Sigmoid colon (tissue), 7 donors: Measurements from ENCODE around the gene APBA1. TPM values are rescaled to one million over a fixed set of nuclear protein-coding genes. Genes with fewer than 3 reads are reported as not detected.
"Not testable (repeated sequence)": the region's sequence is repeated elsewhere in the genome, so short reads cannot be mapped to it uniquely, and the experiment has no call there.

Experiments used
- DNase-seq: peaks from one replicate; pipeline ENCODE4 v3.0.0-alpha.2; 2019
- H3K27ac ChIP-seq, 4 donors: fragments of 200-600 bp; sonication (generic); one replicate each; pipeline ENCODE4 v1.5.1; 2016 to 2019; ENCODE audit warnings: mild to moderate bottlenecking in 1 of 4
- H3K27me3 ChIP-seq, 3 donors: fragments of 200-600 bp; sonication (generic); one replicate each; pipeline ENCODE4 v1.5.1; 2019; ENCODE audit warnings: mild to moderate bottlenecking in 1 of 3
- H3K36me3 ChIP-seq, 4 donors: fragments of 200-600 bp; sonication (generic); one replicate each; pipeline ENCODE4 v1.5.1; 2016 to 2019
- H3K4me1 ChIP-seq, 4 donors: fragments of 200-600 bp; sonication (generic); one replicate each; pipeline ENCODE4 v1.5.1; 2017 to 2019
- H3K4me3 ChIP-seq, 4 donors: fragments of 200-600 bp; sonication (generic); one replicate each; pipeline ENCODE4 v1.5.1; 2017 to 2019; ENCODE audit warnings: mild to moderate bottlenecking in 2 of 4, moderate library complexity in 1 of 4
- H3K9me3 ChIP-seq, 4 donors: fragments of 200-600 bp in 3 of 4; sonication (generic) in 3 of 4; one replicate each; pipeline versions ENCODE4 v1.5.1 to v1.6.1; 2013 to 2019
- EP300 ChIP-seq, 4 donors: sonication (generic); formaldehyde crosslinking; IDR thresholded peaks; one replicate each; pipeline ENCODE4 v1.6.1; 2017; ENCODE audit warnings: antibody characterized with exemption in 4 of 4
- POLR2A ChIP-seq, 2 donors: fragments of 450-650 bp; IDR thresholded peaks; one replicate each; pipeline ENCODE4 v1.6.1; 2016; ENCODE audit warnings: antibody characterized with exemption in 2 of 2, mild to moderate bottlenecking in 2 of 2, moderate library complexity in 2 of 2
- POLR2AphosphoS5 ChIP-seq, 4 donors: sonication (generic); formaldehyde crosslinking; IDR thresholded peaks; one replicate each; pipeline ENCODE4 v1.6.1; 2017; ENCODE audit warnings: antibody characterized with exemption in 4 of 4
- WGBS, 2 donors: extraction: QIAGEN DNeasy Blood & Tissue Kit; methylation state at CpG; one replicate each; pipeline ENCODE4 v1.1.7; 2013; 5-methylcytosine and 5-hydroxymethylcytosine counted together
- intact Hi-C: fragments of 100-400 bp; cut with DNase I; formaldehyde crosslinking; loops from one replicate; pipeline ENCODE4 v1.15.1; 2023
- polyA plus RNA-seq, 3 donors: library from polyadenylated mRNA; stranded (reverse); fragments of 200-250 nt; gene quantifications; one replicate each; pipeline ENCODE4 v1.2.3, GENCODE V29; 2013
- total RNA-seq, 4 donors: library from RNA; depleted of rRNA; stranded (reverse); fragments of >200 nt; gene quantifications; one replicate each; pipeline ENCODE4 v1.1.0, GENCODE V29; 2016
- TF ChIP-seq, protein P1 (sequence below), 4 experiments: fragments of 450-650 bp in 3 of 4; fragments of 200-600 bp in 1 of 4; IDR thresholded peaks; one replicate each; pipeline ENCODE4 v1.5.1; 2016 to 2019; ENCODE audit warnings: antibody characterized with exemption in 4 of 4, mild to moderate bottlenecking in 3 of 4, moderate library complexity in 2 of 4
- donor health status: healthy with polysubstance abuse.
- donor health status: Bipolar disorder and iron deficiency.
- donor health status: healthy.

The APBA1 gene
- total and polyA plus RNA-seq, 7 donors = 1.7 to 6.7 (median 4.2) TPM

DNA sequence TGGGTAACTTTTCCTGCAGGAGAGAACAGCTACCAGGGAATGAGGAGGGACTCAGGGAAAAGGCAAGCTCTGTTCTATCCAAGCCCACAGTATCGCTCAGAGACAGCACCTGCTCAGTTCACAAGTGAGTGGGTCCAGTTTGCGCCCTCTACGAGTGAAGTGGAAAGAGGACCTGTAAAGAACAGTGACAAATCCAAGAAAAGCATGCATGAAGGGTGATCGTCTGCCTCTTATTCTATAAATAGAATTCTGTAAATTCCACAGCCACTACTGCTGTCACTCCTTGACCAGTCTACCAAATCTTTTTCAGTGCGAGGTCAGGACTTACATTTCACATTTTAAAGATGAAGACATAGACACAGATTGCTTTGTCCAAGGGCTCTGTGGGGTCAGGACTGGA lies 229.7 kb downstream of the APBA1 start:
- no peaks in the 10 kb centered on the region for H3K9me3 ChIP-seq
- WGBS, 2 donors = 86 to 91% methylated on average over 5 of the region's 5 CpGs
- intact Hi-C loops = no loop called here
- peaks cover 0 to 7% (median 0%) of the 10 kb centered on the region in 4 donors for H3K36me3 ChIP-seq
- no peak overlapping the region for H3K4me3 ChIP-seq
- H3K4me1 ChIP-seq = no peaks in the 10 kb centered on the region
- DNase-seq = no peak
- H3K27ac ChIP-seq = no peak overlapping the region
- TF ChIP-seq EP300 (IDR thresholded peaks at IDR 0.05) (no peak), POLR2AphosphoS5 (IDR thresholded peaks at IDR 0.05) (no peak), POLR2A (IDR thresholded peaks at IDR 0.05) (no peak)
- TF ChIP-seq, protein P1, sequence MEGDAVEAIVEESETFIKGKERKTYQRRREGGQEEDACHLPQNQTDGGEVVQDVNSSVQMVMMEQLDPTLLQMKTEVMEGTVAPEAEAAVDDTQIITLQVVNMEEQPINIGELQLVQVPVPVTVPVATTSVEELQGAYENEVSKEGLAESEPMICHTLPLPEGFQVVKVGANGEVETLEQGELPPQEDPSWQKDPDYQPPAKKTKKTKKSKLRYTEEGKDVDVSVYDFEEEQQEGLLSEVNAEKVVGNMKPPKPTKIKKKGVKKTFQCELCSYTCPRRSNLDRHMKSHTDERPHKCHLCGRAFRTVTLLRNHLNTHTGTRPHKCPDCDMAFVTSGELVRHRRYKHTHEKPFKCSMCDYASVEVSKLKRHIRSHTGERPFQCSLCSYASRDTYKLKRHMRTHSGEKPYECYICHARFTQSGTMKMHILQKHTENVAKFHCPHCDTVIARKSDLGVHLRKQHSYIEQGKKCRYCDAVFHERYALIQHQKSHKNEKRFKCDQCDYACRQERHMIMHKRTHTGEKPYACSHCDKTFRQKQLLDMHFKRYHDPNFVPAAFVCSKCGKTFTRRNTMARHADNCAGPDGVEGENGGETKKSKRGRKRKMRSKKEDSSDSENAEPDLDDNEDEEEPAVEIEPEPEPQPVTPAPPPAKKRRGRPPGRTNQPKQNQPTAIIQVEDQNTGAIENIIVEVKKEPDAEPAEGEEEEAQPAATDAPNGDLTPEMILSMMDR (IDR thresholded peaks at IDR 0.05) = no peak
- no peaks in the 10 kb centered on the region for H3K27me3 ChIP-seq

DNA sequence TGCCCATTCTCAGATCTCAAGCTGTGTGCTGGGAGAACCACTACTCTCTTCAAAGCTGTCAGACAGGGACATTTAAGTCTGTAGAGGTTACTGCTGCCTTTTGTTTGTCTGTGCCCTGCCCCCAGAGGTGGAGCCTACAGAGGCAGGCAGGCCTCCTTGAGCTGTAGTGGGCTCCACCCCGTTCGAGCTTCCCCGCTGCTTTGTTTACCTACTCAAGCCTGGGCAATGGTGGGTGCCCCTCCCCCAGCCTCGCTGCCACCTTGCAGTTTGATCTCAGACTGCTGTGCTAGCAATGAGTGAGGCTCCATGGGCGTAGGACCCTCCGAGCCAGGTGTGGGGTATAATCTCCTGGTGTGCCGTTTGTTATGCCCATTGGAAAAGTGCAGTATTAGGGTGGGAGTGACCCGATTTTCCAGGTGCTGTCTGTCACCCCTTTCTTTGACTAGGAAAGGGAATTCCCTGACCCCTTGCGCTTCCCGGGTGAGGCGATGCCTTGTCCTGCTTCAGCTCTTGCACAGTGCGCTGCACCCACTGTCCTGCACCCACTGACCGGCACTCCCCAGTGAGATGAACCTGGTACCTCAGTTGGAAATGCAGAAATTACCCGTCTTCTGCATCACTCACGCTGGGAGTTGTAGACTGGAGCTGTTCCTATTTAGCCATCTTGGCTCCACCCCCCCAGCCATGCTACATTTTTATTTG lies 231.8 kb downstream of the APBA1 start:
- 76 to 88% methylated on average over 15 of the region's 15 CpGs for WGBS, 2 donors
- H3K9me3 ChIP-seq, H3K4me3 ChIP-seq, H3K4me1 ChIP-seq, H3K27ac ChIP-seq, H3K27me3 ChIP-seq, H3K36me3 ChIP-seq, DNase-seq, intact Hi-C loops: not testable (repeated sequence)

DNA sequence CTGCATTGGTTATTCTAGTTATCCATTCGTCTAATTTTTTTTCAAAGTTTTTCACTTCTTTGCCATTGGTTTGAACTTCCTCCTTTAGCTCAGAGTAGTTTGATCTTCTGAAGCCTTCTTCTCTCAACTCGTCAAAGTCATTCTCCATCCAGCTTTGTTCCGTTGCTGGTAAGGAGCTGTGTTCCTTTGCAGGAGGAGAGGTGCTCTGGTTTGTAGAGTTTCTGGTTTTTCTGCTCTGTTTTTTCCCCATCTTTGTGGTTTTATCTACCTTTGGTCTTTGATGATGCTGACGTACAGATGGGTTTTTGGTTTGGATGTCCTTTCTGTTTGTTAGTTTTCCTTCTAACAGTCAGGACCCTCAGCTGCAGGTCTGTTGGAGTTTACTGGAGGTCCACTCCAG lies 232.5 kb downstream of the APBA1 start:
- intact Hi-C loops, H3K36me3 ChIP-seq: not testable (repeated sequence)

DNA sequence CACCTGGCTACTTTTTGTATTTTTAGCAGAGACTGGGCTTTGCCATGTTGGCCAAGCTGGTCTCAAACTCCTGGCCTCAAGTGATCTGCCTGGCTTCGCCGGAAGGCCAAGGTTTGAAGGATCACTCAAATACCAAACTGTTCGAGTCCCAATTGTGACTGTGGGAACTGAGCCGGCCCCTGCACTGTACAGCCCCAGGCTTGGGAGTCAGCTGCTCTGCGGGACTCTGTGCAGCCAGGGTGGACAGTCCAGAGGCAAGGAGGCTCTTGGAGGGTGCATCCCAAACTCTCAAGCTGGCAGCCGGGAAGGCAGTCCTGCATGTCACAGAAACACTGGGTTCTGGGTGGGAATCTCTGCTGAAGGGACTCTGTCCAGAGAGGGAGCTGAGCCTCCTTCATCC lies 238.2 kb downstream of the APBA1 start:
- no peak overlapping the region for H3K27ac ChIP-seq
- intact Hi-C loops = no loop called here
- no peak overlapping the region for H3K4me3 ChIP-seq
- 95 to 97% methylated on average over 6 of the region's 6 CpGs for WGBS, 2 donors
- no peaks in the 10 kb centered on the region for H3K4me1 ChIP-seq
- TF ChIP-seq POLR2AphosphoS5 (IDR thresholded peaks at IDR 0.05) (no peak), EP300 (IDR thresholded peaks at IDR 0.05) (no peak), POLR2A (IDR thresholded peaks at IDR 0.05) (no peak)
- TF ChIP-seq, protein P1 (IDR thresholded peaks at IDR 0.05) = no peak
- no peak for DNase-seq
- H3K9me3 ChIP-seq = no peaks in the 10 kb centered on the region
- H3K36me3 ChIP-seq = no peaks in the 10 kb centered on the region
- H3K27me3 ChIP-seq = no peaks in the 10 kb centered on the region

More for the DNA sequence above, 232.5 kb downstream of the APBA1 start:
- not testable (repeated sequence) for H3K9me3 ChIP-seq, H3K4me1 ChIP-seq, H3K27ac ChIP-seq, H3K27me3 ChIP-seq, DNase-seq, H3K4me3 ChIP-seq
- 75 to 92% methylated on average over 4 of the region's 4 CpGs for WGBS, 2 donors

DNA sequence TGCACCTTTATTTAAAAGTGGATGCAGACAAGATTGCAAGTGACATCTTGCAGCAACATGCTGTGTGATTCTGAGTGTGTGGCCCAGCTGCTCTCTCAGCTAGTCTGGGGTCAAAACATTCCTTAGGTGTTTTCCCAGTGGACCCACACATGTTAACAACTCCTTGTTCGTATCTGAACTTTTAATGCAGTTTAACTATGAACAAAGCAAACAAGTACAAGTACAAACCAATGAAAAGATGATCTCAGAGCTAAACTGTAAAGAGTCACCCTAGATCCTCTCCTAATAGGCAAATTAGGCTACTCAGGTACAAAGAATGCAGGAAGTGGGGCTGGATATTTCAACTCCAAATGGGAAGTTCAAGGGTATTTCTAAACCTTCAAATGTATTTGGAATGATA lies 238.8 kb downstream of the APBA1 start:
- intact Hi-C loops = no loop called here
- TF ChIP-seq EP300 (IDR thresholded peaks at IDR 0.05) = no peak
- no peak for TF ChIP-seq POLR2A (IDR thresholded peaks at IDR 0.05)
- no peak for TF ChIP-seq POLR2AphosphoS5 (IDR thresholded peaks at IDR 0.05)
- TF ChIP-seq, protein P1 (IDR thresholded peaks at IDR 0.05) = no peak
- Histone ChIP-seq H3K36me3 (no peaks in the 10 kb centered on the region), H3K4me3 (no peak overlapping the region), H3K9me3 (no peaks in the 10 kb centered on the region), H3K27ac (no peak overlapping the region), H3K27me3 (no peaks in the 10 kb centered on the region), H3K4me1 (no peaks in the 10 kb centered on the region)
- WGBS, 2 donors = 13 to 17% methylated on average over 1 of the region's 1 CpG
- no peak for DNase-seq

DNA sequence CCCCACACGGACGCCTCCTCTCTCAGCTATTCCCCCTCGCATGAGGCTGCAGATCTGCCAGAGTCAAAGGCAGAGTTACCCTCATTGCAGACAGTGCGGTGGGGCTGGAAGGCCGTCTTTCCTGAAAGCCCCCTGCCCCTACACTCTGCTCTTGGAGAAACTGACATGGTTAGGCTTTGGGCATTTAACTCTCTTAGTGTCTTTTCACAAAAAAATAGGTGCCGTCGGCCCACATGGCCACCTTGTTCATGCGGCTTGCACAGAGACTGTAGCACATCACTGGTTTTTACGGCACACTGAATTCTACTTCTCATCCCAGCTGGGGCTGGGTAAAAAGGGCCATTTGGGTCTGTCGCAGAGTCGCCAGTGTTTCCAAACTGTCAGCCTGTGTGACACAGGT lies 239.5 kb downstream of the APBA1 start:
- no peaks in the 10 kb centered on the region for H3K27me3 ChIP-seq
- 91 to 95% methylated on average over 11 of the region's 11 CpGs for WGBS, 2 donors
- H3K27ac ChIP-seq = no peak overlapping the region
- no peaks in the 10 kb centered on the region for H3K36me3 ChIP-seq
- no peaks in the 10 kb centered on the region for H3K4me1 ChIP-seq
- intact Hi-C loops = no loop called here
- no peaks in the 10 kb centered on the region for H3K9me3 ChIP-seq
- TF ChIP-seq POLR2AphosphoS5 (IDR thresholded peaks at IDR 0.05) = no peak
- no peak for DNase-seq
- no peak overlapping the region for H3K4me3 ChIP-seq
